GM18867 (cell line): Measurements from ENCODE around the gene CNOT1.
"Not testable (repeated sequence)": the region's sequence is repeated elsewhere in the genome, so short reads cannot be mapped to it uniquely, and the experiment has no call there.

Experiments used
- ATAC-seq: cut with Tn5 transposase; IDR thresholded peaks from one replicate; pipeline ENCODE4 v1.9.1; 2021; ENCODE audit warnings: mild to moderate bottlenecking, moderate library complexity; ENCODE audit not compliant: unreplicated experiment

The CNOT1 gene

DNA sequence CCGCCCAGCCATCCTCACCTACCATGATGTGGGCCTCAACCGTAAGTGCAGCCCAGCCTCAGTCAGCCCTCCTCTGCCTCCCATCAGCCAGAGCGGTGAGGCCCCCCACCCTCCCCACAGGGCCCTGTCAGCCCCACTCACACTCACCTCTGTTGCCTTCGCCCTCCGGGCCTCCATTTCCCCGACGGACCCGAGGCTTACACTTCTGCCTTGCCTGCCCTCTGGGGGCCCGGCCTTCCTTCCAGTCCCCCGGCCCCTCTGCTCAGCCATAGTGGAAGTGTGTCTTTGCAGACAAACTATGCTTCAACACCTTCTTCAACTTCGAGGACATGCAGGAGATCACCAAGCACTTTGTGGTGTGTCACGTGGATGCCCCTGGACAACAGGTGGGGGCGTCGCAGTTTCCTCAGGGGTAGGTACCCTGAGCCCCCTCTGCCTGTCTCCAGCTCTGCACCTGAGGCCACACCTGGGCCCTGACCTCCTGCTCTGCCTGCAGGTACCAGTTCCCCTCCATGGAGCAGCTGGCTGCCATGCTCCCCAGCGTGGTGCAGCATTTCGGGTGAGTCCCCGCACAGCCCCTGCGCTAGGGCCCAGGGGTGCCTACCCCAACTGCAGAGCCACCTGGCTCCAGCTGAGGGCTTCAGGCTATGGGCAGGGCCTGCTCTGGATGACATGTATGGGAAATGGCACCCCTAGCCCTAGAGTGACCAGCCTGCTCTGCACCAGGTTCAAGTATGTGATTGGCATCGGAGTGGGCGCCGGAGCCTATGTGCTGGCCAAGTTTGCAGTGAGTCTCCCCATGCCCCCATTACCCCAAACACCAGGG, 125.5 kb downstream of the CNOT1 start:
- no peak for ATAC-seq

DNA sequence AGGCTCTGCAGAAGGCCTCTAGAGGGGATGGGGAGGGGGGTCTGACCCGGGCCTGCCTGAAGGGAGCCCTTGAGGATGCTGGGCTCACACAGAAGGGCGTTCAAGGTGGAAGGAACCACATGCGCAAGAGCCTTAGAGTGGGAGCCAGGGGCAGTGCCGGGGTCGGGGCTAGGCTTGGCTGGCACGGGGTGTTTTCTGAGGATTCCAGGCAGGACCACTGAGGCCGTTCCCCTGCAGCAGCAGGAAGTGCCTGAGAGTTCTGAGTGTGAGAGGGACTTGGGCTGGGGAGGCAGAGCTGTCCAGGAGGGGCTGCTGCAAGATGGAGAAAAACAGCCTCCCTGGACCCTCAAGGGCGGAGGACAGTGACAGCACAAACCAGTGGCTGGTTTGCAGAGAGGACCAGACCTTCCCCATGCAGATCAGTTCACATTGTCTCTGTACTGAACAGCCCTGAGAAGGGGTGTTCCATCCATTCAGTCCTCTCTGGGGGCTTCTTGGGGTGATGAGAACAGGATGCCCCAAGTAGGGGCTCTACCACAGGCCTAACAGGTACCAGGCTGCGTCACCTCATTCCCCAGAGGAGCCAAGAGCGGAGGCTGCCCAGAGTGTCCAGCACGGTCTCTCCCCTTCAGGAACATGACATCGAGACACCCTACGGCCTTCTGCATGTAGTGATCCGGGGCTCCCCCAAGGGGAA, 126.3 kb downstream of the CNOT1 start:
- no peak for ATAC-seq

DNA sequence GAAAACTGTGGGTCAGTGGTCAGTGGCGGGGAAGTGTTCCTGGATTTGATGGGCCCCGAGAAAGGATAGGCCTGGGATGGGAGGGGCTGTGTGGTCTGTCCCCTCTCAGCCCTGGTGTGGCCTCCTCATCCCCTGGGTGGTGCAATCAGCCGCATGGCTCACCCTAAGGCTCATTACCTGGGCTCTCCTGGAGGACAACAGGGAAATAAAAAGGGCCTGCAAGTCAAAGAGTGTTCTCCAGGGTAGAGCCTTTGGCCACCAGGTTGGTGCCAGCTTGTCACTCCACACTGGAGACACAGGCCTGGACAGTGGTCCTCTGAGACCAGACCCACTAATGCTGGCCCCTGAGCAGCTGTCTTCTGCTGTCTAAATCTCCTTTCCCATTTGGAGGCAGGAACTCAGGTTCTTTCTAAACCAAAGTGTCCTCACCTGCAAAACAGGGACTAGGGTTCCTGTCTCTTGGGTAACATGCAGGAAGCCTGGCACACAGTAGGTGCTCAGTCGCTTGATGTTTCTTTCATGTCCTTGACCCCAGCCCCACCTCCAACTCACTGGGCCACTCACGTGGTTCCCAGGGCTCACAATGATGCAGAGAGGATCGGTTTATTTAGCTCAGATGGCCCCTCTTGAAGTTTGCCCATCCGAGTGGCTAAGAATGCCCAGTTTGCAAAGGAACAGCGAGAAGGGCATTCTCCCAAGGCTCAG, 127.3 kb downstream of the CNOT1 start:
- ATAC-seq = no peak

DNA sequence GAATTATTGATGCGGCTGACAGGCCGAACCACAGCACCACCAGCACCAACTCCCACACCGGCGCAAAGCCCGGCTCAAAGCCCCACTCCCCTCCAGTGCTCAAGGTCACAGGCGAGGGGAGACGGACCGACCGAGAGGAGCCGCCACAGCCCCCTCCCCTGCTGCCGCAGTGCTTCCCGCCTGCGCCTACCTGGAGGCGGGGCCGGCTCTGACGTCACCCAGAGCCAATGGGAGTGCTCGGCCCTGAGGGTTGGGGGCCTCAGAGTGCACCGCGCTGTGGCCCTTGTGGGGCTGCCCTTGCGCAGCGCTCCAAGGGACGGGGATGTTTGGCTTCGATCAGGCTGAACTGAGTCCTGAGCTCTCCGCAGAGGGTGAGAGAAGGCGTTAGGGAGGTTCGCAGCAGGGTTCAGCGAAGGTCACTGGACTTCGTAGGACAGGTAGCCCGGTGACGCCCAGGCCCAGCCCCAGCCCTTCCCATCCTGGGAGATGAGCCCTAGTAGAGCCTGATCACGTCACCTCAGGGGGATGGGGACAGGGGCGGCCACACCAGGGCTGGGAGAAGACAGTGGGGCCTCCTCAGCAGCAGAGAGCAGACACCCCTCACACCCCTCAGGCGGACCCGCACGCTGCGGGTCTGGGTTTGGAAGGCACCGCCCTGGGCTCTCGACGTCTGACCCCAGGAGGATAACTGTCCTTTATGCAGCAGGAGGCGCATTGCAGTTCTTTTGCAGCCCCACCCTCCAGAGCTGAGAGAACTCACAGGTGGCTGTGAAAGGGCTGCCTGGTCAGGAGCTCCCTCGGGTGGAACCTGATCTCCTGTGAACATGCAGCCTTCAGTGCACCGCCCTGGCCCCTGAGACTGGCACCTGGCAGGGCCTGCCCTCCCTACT, 128.1 kb downstream of the CNOT1 start:
- no peak for ATAC-seq

DNA sequence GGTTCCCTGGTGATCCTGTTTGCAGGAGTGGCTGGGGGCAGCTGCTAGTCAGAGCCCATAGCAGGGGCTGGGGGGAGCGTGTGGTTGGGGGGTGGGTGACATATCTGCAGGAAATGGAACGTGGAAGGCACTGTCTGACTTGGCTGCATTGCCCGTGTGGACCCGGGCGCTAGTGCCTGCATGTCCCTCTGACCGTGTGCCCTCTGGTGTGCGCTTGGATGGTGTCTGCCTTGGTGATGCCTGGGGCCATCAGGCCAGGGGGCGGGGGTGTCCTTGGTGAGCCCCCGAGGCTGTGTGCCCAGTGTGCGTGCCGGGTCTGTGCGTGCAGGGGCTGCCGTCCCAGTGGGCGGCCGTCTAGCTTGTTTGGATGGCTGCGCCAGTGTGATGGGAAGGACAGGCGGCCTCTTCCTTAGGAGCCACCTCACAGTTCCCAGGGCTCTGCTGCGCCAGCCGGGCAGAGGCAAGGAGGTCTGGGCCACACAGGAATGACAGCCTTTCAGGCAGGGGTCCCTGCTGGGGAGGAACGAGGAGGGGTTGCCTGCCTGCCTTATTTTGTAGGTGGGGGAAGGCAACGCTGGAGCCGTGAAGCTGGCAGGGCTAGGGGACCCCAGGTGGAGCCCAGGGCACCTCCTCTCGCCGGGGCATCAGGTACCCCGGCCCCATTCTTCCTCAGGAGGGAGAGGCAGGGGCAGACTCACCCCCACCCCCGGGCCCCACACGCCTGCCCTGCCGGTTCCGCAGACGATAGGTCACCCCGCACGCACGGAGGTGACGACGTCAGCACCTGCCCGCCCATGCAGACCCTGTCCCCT, 129.0 kb downstream of the CNOT1 start:
- ATAC-seq = no peak

DNA sequence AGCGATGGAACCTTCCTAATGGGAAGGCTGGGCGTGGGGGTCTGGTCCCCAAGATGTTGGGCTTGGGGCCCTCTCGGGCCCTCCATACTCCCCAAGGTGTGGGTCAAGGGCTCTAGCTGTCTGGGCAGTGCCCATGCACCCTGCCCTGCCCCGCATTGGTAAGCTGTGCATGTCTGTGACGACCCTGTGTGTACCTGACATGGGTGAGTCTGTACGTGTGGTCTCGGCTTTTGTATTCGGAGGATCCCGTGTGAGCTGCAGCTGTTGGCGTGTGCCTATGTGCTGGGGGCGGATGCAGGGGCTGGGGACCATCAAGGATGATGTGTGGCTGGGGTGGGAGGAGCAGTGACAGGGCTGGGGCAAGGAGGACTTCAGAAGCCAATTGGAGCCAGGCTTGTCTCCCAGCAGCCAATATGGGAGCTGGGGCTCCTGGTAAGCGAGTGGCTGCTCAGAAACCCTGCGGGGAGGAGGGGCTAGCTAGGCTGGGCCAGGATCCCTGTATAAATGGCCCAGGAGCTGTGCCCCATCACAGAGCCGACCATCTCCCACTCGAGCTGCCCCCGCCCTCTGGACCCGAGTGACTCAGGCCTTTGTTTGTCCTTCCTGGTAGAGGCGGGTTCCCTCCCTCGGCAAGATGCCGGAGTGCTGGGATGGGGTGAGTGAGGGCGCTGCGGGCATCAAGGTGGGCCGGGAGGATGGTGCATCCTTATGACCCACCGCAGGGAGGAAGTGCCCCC, 129.8 kb downstream of the CNOT1 start, which contains the start of gene NDRG4:
NDRG4 (plus strand) TSS at position 529 of the 737 bp plus-strand sequence; CDS start at position 635, 106 bp downstream.
- no peak for ATAC-seq

DNA sequence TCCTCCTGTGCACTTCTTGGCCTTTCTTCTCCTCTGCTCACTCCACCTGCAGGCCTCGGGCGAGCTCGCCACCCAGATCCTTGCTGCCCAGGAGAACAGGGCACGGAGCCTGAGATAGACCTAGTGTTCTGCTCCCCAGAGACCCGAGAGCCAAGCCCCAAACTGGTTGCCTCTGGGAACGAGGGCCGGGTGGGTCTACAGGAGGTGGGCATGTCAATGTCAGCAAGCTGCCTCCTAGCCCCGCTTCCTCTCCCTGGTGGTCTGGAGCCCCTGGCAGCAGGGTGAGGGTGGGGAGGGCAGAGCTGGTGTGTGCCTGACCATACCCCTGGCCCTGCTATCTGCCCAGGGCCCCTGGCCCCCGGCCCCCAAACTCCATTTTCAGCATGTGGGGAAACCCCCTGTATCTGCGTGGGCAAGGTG, 130.5 kb downstream of the CNOT1 start:
- no peak for ATAC-seq

DNA sequence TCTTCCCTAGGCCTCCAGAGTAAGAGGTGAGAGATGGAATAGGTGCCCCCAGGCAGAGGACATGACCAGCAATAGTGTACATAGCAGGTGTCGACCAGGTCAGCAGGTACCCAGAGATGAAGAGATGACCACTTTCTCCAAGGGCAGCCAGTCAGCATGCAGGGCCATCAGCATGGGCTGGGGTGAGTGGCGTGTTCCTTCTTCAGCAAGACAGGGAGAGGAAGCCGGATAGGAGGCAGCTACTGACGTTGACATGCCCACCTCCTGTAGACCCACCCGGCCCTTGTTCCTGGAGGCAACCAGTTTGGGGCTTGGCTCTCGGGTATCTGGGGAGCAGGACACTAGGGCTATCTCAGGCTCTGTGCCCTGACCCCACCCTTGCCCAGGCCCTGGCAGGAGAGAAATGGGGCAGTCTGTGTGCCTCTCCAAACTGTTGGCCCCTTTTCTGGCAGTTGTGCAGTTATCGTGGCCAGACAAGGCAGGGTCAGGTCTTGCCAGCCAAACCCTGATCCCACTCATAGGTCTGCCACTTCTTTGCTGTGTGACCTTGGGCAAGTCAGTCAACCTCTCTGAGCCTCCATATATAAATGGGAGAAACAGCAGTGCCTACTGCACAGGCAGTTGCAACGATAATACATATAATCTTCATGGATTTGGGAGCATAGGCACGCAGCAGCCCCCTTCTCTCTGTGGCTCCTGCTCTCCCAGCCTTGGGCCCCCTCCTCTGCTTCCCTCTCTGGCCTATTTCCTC, 131.1 kb downstream of the CNOT1 start:
- no peak for ATAC-seq

DNA sequence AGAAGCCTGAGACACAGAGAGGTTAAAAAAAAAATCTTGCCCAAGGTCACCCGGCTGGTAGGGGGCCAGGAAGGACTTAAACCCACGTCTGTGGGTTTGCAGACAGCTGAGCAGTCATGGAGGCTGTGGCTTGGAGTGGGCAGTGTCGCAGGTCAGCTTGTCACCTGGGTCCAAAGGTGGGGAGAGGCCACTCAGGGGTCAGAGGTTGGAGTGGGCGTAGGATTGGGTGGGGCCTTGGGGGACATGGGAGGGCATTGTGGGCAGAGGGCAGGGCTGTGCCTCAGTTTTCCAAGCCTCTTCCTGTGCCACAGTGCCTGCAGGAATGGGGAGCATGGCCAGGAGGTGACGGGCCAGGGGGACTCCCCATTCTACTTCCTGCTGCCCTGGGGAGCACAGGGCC, 131.7 kb downstream of the CNOT1 start:
- ATAC-seq = no peak

DNA sequence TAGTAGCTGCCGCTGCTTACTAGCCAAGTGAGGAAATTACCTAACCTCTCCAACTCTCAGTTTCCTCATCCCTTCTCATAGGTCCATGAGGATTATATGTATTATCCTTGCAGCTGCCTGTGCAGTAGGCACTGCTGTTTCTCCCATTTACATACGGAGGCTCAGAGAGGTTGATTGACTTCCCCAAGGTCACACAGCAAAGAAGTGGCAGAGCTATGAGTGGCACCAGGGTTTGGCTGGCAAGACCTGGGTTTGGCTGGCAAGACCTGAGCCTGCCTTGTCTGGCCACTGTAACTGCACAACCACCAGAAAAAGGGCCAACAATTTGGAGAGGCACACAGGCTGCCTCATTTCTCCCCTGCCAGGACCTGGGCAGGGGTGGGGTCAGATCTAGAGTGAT, 132.2 kb downstream of the CNOT1 start:
- ATAC-seq = no peak

DNA sequence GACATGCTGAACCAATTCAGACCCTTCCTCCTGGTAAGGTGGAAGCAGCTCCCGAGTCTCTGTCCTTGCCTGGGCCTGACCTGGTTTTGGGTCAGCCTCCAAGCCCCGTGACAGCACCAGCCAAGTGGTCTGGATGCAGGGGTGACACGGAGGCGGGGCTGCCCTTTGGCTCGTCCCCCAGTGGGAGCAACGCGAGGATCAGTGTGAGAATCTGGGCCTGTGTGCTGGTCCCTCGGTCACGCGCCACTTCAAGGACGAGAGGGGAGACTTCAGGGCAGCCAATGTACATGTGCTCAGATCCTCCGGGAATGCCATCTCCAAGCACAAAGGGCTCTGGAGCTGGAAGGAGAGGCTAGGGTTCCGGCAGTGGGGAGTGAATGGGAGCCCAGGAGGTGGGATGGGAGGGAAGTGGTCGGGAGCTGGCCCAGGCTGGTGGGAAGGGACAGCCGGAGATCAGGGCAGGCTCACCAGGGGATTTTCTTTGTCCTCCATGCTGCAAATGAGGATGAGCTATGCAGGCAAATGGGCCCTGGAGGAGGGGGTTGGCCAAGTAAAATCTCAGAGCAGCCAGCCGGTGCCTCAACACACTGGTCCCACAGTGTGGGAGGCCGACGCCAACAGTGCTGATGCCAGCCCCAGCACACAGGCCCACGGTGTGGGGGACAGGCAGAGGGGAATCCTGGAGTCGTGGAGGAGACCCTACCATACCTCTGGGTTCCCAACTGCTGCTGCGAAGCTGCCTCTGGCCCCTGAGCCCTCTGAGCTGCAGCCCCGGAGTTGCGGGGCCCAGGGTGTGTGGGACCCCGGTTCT, 133.9 kb downstream of the CNOT1 start:
- no peak for ATAC-seq

DNA sequence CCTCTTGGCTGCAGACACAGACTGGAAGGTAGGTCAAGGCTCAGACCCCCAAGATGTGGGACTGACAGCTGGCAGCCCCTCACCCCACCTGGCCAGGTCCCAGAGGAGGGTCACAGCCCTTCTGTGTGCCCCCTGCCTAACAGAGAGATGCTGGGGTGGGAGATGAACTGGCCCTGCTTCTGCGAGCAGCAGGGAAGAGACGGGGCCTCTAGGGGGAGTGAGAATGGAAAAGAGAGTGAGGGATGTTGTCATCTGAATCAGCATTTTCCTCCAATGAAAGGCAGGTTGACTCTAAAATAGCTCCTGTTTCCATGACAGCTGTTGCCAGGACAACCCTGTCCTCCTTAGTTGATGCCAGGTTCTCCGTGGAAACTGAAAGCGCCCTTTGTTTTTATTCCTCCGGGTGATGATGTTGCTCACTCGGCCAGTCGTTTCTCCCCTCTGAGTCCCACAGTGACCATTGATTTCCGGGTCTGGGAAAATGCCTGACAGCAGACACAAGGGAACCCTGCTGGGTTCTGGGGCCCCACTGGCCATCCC, 134.6 kb downstream of the CNOT1 start:
- ATAC-seq = peak; percentile 64

DNA sequence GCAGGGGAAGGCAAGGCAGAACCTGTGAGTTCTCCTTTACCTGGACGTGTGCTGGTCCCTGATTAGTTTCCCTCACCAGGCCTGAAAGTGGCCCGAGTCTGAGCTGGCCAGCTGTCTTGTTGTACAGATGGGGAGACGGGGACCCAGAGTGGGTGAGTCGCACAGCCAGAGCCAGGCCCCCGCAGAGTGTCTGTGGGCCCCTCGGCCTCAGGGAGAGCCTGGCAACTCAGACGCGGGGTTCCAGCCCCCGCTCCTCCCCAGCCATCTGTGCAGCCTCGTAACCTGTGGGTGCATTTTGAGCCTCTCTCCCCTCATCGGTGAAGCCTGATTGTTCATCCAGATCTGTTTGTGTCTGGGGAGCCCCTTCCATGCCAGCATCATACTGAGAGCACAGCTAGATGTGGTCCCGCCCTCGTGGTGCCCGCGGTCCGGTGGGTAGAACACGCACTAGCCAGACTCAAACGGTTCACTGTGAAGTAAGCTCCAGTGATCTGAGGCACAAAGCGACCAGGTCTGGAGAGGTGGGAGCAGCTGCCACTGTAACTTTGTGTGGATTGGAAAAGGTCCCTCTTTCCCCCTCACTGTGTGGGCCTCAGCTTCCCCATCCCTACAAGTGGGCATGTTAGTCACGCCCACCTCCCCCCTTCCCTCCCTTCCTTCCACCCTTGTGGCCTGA, 135.7 kb downstream of the CNOT1 start:
- no peak for ATAC-seq

DNA sequence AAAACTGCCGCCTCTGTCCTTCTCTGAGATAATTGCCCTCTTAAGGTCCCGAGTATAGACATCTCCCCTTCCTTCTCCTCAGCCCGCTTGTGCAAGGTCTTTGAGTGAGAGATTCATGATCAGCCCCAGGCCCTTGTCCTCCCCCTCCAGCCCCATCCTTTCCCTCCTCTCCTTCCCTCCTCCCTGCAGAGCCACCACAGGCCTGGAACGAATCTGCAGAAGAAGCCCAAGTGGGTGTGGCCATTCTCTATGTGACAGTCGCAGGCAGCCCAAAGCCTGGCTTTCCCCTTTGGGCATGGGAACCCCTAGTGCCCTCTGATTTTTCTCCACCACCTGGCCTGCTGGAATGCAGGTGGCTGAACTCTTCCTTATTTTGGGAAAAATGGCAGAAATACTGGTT, 136.9 kb downstream of the CNOT1 start:
- no peak for ATAC-seq

DNA sequence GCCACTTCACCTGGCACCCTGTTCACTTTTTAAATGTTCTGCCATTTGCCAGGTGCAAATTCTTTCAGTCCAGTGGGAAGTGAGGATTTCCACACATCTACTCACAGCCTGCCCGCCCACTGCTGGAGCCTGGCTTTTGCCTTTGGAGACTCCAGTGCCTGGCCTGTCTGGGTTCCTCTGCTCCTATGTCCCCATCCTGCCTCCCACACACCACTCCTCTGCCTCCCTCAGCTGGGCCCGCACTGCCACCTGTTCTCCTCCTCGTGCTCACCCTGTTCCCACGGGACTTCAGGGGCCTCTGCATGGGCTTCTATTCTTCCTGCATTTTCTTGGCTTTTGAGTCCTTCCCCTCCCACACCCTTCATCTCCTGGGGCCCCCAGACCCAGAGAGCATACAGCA, 137.6 kb downstream of the CNOT1 start:
- ATAC-seq = no peak

DNA sequence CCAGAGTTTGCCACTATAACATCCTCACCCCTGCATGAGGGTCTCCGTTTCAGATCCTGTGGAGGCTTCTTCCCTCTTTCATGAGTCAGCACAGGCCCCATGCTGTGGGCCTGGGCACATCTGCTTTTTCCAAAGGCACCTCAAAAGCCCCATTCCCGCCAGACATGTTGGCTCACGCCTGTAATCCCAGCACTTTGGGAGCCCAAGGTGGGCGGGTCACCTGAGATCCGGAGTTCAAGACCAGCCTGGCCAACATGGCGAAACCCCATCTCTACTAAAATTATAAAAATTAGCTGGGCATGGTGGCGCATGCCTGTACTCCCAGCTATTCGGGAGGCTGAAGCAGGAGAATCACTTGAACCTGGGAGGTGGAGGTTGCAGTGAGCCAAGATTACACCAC, 139.1 kb downstream of the CNOT1 start:
- ATAC-seq = not testable (repeated sequence)

DNA sequence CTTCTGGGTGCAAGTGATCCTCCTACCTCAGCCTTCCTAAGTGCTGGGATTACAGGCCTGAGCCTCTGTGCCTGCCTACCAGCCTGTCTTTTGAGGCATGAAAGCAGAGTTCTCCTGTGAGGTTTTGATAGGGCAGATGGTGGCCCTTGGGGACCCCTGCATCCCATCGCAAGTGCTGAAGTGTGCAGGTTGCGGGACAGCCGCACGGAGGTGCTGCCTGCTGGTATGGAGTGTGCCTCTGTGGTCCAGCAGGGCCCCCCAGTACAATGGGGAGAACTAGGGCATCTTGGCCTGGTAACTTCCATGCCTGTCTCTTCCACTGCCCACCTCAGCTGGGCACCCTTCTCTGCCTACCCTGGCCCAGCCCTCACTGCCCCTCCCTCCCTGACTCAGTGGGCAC, 139.6 kb downstream of the CNOT1 start:
- ATAC-seq = no peak
